Chondrocyte (in vitro differentiated cells): Measurements from ENCODE around the gene DIS3L2. TPM values are rescaled to one million over a fixed set of nuclear protein-coding genes. Genes with fewer than 3 reads are reported as not detected.

Experiments
- DNase-seq: peaks from one replicate; pipeline ENCODE4 v3.0.0; 2021; ENCODE audit warnings: mixed read lengths, low spot score
- H3K27ac Mint-ChIP-seq: one replicate; pipeline ENCODE4 v1.8.0; 2021; ENCODE audit warnings: mild to moderate bottlenecking, moderate library complexity, mixed read lengths; ENCODE audit not compliant: unreplicated experiment
- H3K27me3 Mint-ChIP-seq: 2 replicates; pipeline ENCODE4 v1.8.0; 2021; ENCODE audit warnings: low read depth, mixed read lengths
- H3K36me3 Mint-ChIP-seq: 2 replicates; pipeline ENCODE4 v1.8.0; 2021; ENCODE audit warnings: low read depth, mixed read lengths
- H3K4me1 Mint-ChIP-seq: 2 replicates; pipeline ENCODE4 v1.8.0; 2021; ENCODE audit warnings: low read depth, mild to moderate bottlenecking, mixed read lengths
- H3K4me3 Mint-ChIP-seq: one replicate; pipeline ENCODE4 v1.8.0; 2021; ENCODE audit warnings: mild to moderate bottlenecking, moderate library complexity, mixed read lengths; ENCODE audit not compliant: unreplicated experiment
- H3K9me3 Mint-ChIP-seq: 2 replicates; pipeline ENCODE4 v1.8.0; 2021; ENCODE audit warnings: low read depth, mixed read lengths
- CTCF ChIP-seq: fragments of 200-600 bp; sonication (generic); IDR thresholded peaks from 2 replicates; pipeline ENCODE4 v1.5.0; 2021; ENCODE audit warnings: antibody characterized with exemption, mild to moderate bottlenecking, moderate library complexity
- total RNA-seq: library from RNA; stranded (reverse); gene quantifications from 3 replicates; pipeline ENCODE4 v1.2.1, GENCODE V29; 2021

DIS3L2 gene
- total RNA-seq, 1 donor from 2014 or later = 17.5 TPM

GRCh38 chr2:232265329-232265728 is 303.8 kb downstream of the DIS3L2 start:
- peaks cover 15% of the 10 kb centered on the region for H3K4me1 Mint-ChIP-seq
- no peak overlapping the region for H3K4me3 Mint-ChIP-seq

GRCh38 chr2:232268636-232269165 is 307.2 kb downstream of the DIS3L2 start:
- peaks cover 9% of the 10 kb centered on the region for H3K27me3 Mint-ChIP-seq
- no peak for DNase-seq
- no peak overlapping the region for H3K27ac Mint-ChIP-seq
- H3K4me3 Mint-ChIP-seq = no peak overlapping the region
- TF ChIP-seq CTCF = no peak
- no peaks in the 10 kb centered on the region for H3K9me3 Mint-ChIP-seq
- H3K36me3 Mint-ChIP-seq = peaks cover 26% of the 10 kb centered on the region
- H3K4me1 Mint-ChIP-seq = no peaks in the 10 kb centered on the region

More at GRCh38 chr2:232265329-232265728, 303.8 kb downstream of the DIS3L2 start:
- TF ChIP-seq CTCF = no peak
- peaks cover 50% of the 10 kb centered on the region for H3K36me3 Mint-ChIP-seq
- H3K9me3 Mint-ChIP-seq = no peaks in the 10 kb centered on the region
- H3K27ac Mint-ChIP-seq = no peak overlapping the region
- no peak for DNase-seq
- peaks cover 22% of the 10 kb centered on the region for H3K27me3 Mint-ChIP-seq

GRCh38 chr2:232269867-232270266 is 308.4 kb downstream of the DIS3L2 start:
- H3K27ac Mint-ChIP-seq = no peak overlapping the region
- peaks cover 18% of the 10 kb centered on the region for H3K36me3 Mint-ChIP-seq
- no peaks in the 10 kb centered on the region for H3K9me3 Mint-ChIP-seq
- no peak for TF ChIP-seq CTCF
- H3K4me3 Mint-ChIP-seq = no peak overlapping the region
- no peak for DNase-seq
- H3K27me3 Mint-ChIP-seq = peaks cover 5% of the 10 kb centered on the region
- no peaks in the 10 kb centered on the region for H3K4me1 Mint-ChIP-seq

GRCh38 chr2:232273903-232274643 is 312.6 kb downstream of the DIS3L2 start:
- H3K4me1 Mint-ChIP-seq = no peaks in the 10 kb centered on the region
- no peak overlapping the region for H3K4me3 Mint-ChIP-seq
- no peaks in the 10 kb centered on the region for H3K27me3 Mint-ChIP-seq
- H3K36me3 Mint-ChIP-seq = peaks cover 12% of the 10 kb centered on the region
- TF ChIP-seq CTCF = no peak
- H3K27ac Mint-ChIP-seq = no peak overlapping the region
- DNase-seq = no peak
- H3K9me3 Mint-ChIP-seq = peaks cover 4% of the 10 kb centered on the region

- DNase-seq = no peak
- no peaks in the 10 kb centered on the region for H3K27me3 Mint-ChIP-seq
- H3K4me1 Mint-ChIP-seq = no peaks in the 10 kb centered on the region
- peaks cover 19% of the 10 kb centered on the region for H3K36me3 Mint-ChIP-seq
- no peak overlapping the region for H3K27ac Mint-ChIP-seq
- H3K4me3 Mint-ChIP-seq = no peak overlapping the region
- TF ChIP-seq CTCF = no peak
- H3K9me3 Mint-ChIP-seq = peaks cover 7% of the 10 kb centered on the region
Observed at GRCh38 chr2:232275670-232276069, 314.2 kb downstream of the DIS3L2 start.
